Astrocyte (in vitro differentiated cells and primary cell): ENCODE measurements around the gene SELENOW.

ENCODE experiments used
- CTCF ChIP-seq: IDR thresholded peaks from 2 replicates; pipeline ENCODE4 v1.5.1; 2011; ENCODE audit warnings: low read depth, mild to moderate bottlenecking, inconsistent platforms, low read length, moderate library complexity; ENCODE audit not compliant: insufficient read depth
- EZH2 ChIP-seq: IDR thresholded peaks from 2 replicates; pipeline ENCODE4 v1.6.1; 2012; ENCODE audit warnings: mild to moderate bottlenecking, low read length, inconsistent platforms; ENCODE audit not compliant: insufficient read depth

GRCh38 chr19:47762151-47762550, 16.4 kb upstream of the SELENOW start:
- TF ChIP-seq CTCF (no peak), EZH2 (no peak)
